UCSD-AML1 (cell line): Measurements from ENCODE around the gene PISD.
"Not testable (repeated sequence)": the region's sequence is repeated elsewhere in the genome, so short reads cannot be mapped to it uniquely, and the experiment has no call there.

ENCODE experiments used
- DNase-seq: peaks from one replicate; lab custom pipeline; 2025; ENCODE audit not compliant: unreplicated experiment; lab: John Stamatoyannopoulos, UW

Gene PISD

GRCh38 chr22:31611061-31611760, 50.8 kb downstream of the PISD start:
- DNase-seq, result no peak

- DNase-seq, result no peak
These were observed 51.4 kb downstream of the PISD start for GRCh38 chr22:31610611-31611010.

GRCh38 chr22:31609716-31610115, 52.3 kb downstream of the PISD start:
- DNase-seq, result no peak

GRCh38 chr22:31607696-31608095, 54.3 kb downstream of the PISD start:
- DNase-seq, result no peak

- no peak for DNase-seq
These were observed 56.0 kb downstream of the PISD start for GRCh38 chr22:31605851-31606585.

GRCh38 chr22:31604746-31605705, 57.0 kb downstream of the PISD start:
- DNase-seq, result peak; percentile 39

GRCh38 chr22:31604137-31604705, 57.8 kb downstream of the PISD start:
- DNase-seq, result no peak

- no peak for DNase-seq
These were observed 58.4 kb downstream of the PISD start for GRCh38 chr22:31603574-31603973.

- no peak for DNase-seq
These were observed 58.9 kb downstream of the PISD start for GRCh38 chr22:31603081-31603525.

GRCh38 chr22:31602259-31602952, 59.6 kb downstream of the PISD start:
- DNase-seq, result no peak

GRCh38 chr22:31595271-31595670, 66.7 kb downstream of the PISD start:
- no peak for DNase-seq

GRCh38 chr22:31590161-31590560, 71.9 kb downstream of the PISD start:
- DNase-seq, result not testable (repeated sequence)

GRCh38 chr22:31588970-31589675, 72.9 kb downstream of the PISD start:
- no peak for DNase-seq

- DNase-seq, result no peak
These were observed 75.7 kb downstream of the PISD start for GRCh38 chr22:31586137-31586920.

- no peak for DNase-seq
These were observed 76.7 kb downstream of the PISD start for GRCh38 chr22:31585161-31585859.

- DNase-seq, result no peak
These were observed 77.2 kb downstream of the PISD start for GRCh38 chr22:31584804-31585160.

GRCh38 chr22:31583861-31584485, 78.0 kb downstream of the PISD start:
- DNase-seq, result no peak

- no peak for DNase-seq
These were observed 82.2 kb downstream of the PISD start for GRCh38 chr22:31579835-31580242.
